GM10847 (cell line): ENCODE results near the gene STXBP3.

Experiments used
- POLR2A ChIP-seq: IDR thresholded peaks from 2 replicates; pipeline ENCODE4 v1.6.1; 2011; ENCODE audit not compliant: insufficient read length; ENCODE audit errors: extremely low read depth

The STXBP3 gene

GRCh38 chr1:108719656-108720435, 26.6 kb upstream of the STXBP3 start:
- no peak for TF ChIP-seq POLR2A

- no peak for TF ChIP-seq POLR2A
These were observed 24.2 kb upstream of the STXBP3 start for GRCh38 chr1:108722292-108722691.

- TF ChIP-seq POLR2A = no peak
These were observed 20.6 kb upstream of the STXBP3 start for GRCh38 chr1:108725906-108726305.

- no peak for TF ChIP-seq POLR2A
These were observed 18.0 kb upstream of the STXBP3 start for GRCh38 chr1:108728327-108728923.

GRCh38 chr1:108729481-108729880, 17.0 kb upstream of the STXBP3 start:
- no peak for TF ChIP-seq POLR2A

GRCh38 chr1:108732398-108732797, 14.1 kb upstream of the STXBP3 start:
- TF ChIP-seq POLR2A = no peak

GRCh38 chr1:108734171-108734865, 12.2 kb upstream of the STXBP3 start:
- no peak for TF ChIP-seq POLR2A

GRCh38 chr1:108742253-108742652, 4.2 kb upstream of the STXBP3 start:
- TF ChIP-seq POLR2A = no peak

GRCh38 chr1:108745980-108746381, 493 bp upstream of the STXBP3 start:
- no peak for TF ChIP-seq POLR2A

GRCh38 chr1:108747171-108747850, 837 bp downstream of the STXBP3 start:
- peak; percentile 23 for TF ChIP-seq POLR2A

GRCh38 chr1:108747898-108748297, 1.4 kb downstream of the STXBP3 start:
- no peak for TF ChIP-seq POLR2A

GRCh38 chr1:108749081-108749480, 2.6 kb downstream of the STXBP3 start:
- no peak for TF ChIP-seq POLR2A

GRCh38 chr1:108750476-108751181, 4.2 kb downstream of the STXBP3 start:
- no peak for TF ChIP-seq POLR2A

- no peak for TF ChIP-seq POLR2A
These were observed 6.9 kb downstream of the STXBP3 start for GRCh38 chr1:108753363-108753762.

- TF ChIP-seq POLR2A = no peak
These were observed 12.3 kb downstream of the STXBP3 start for GRCh38 chr1:108758796-108759195.
